ENCODE results near the gene ME3.

GRCh38 chr11:86719781-86720463 is 47.5 kb upstream of the ME3 start:
- TF ChIP-seq, protein P1, sequence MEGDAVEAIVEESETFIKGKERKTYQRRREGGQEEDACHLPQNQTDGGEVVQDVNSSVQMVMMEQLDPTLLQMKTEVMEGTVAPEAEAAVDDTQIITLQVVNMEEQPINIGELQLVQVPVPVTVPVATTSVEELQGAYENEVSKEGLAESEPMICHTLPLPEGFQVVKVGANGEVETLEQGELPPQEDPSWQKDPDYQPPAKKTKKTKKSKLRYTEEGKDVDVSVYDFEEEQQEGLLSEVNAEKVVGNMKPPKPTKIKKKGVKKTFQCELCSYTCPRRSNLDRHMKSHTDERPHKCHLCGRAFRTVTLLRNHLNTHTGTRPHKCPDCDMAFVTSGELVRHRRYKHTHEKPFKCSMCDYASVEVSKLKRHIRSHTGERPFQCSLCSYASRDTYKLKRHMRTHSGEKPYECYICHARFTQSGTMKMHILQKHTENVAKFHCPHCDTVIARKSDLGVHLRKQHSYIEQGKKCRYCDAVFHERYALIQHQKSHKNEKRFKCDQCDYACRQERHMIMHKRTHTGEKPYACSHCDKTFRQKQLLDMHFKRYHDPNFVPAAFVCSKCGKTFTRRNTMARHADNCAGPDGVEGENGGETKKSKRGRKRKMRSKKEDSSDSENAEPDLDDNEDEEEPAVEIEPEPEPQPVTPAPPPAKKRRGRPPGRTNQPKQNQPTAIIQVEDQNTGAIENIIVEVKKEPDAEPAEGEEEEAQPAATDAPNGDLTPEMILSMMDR (conservative IDR thresholded peaks at IDR 0.05 in 1 of 2, IDR thresholded peaks at IDR 0.05 in 1 of 2; ENCODE audit: low read depth in 1 of 2, low read length in 2 of 2), result no peak
- TF ChIP-seq EZH2 (IDR thresholded peaks at IDR 0.05; ENCODE audit: low read length, missing control alignments), result no peak

Measured in fibroblast of lung (primary cell).